Omental fat pad (tissue), 4 donors: ENCODE results near the gene HAUS2. TPM values are rescaled to one million over a fixed set of nuclear protein-coding genes. Genes with fewer than 3 reads are reported as not detected.

Experiments used
- ATAC-seq: fragments of 150-250 bp; one replicate; pipeline ENCODE4 v1.9.1; 2016; ENCODE audit warnings: mild to moderate bottlenecking, moderate library complexity; ENCODE audit not compliant: low FRiP score
- DNase-seq: peaks from one replicate; pipeline ENCODE4 v3.0.0-alpha.2; 2019; ENCODE audit warnings: low spot score
- total RNA-seq, 4 donors: library from RNA; depleted of rRNA; stranded (reverse); fragments of >200 nt; gene quantifications; one replicate each; pipeline ENCODE4 v1.1.0, GENCODE V29; 2016
- TF ChIP-seq, protein P1 (sequence below), 3 donors: fragments of 450-650 bp; IDR thresholded peaks; one replicate each; pipeline ENCODE4 v1.5.1; 2016 to 2017; ENCODE audit warnings: antibody characterized with exemption in 3 of 3, mild to moderate bottlenecking in 3 of 3, moderate library complexity in 2 of 3

The HAUS2 gene
- total RNA-seq, 4 donors from 2014 or later, result 24.6 to 41.9 (median 28.6) TPM

DNA sequence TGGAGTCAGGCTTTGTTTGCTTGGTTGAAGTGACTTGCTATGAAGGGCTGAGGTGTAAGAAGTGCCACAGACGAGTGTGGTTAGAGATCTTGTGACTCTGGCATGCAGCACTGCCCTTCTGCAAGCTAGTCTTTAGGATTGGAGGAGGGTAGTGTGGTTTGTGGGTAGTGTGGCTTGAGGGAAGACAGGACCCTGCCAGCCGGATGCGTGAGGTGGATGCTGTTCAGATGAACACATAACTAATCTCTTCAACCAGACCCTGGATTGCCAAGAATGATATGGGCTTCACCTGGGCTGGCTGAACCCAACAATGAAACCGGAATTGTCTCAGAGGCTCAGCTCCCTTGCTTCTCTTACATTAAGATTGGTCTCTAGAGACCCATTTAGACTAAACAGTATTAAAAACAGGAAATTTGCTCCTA is 59.5 kb downstream of the HAUS2 start:
- no peak for DNase-seq
- TF ChIP-seq, protein P1, sequence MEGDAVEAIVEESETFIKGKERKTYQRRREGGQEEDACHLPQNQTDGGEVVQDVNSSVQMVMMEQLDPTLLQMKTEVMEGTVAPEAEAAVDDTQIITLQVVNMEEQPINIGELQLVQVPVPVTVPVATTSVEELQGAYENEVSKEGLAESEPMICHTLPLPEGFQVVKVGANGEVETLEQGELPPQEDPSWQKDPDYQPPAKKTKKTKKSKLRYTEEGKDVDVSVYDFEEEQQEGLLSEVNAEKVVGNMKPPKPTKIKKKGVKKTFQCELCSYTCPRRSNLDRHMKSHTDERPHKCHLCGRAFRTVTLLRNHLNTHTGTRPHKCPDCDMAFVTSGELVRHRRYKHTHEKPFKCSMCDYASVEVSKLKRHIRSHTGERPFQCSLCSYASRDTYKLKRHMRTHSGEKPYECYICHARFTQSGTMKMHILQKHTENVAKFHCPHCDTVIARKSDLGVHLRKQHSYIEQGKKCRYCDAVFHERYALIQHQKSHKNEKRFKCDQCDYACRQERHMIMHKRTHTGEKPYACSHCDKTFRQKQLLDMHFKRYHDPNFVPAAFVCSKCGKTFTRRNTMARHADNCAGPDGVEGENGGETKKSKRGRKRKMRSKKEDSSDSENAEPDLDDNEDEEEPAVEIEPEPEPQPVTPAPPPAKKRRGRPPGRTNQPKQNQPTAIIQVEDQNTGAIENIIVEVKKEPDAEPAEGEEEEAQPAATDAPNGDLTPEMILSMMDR (IDR thresholded peaks at IDR 0.05), result no peak
- no peak for ATAC-seq

DNA sequence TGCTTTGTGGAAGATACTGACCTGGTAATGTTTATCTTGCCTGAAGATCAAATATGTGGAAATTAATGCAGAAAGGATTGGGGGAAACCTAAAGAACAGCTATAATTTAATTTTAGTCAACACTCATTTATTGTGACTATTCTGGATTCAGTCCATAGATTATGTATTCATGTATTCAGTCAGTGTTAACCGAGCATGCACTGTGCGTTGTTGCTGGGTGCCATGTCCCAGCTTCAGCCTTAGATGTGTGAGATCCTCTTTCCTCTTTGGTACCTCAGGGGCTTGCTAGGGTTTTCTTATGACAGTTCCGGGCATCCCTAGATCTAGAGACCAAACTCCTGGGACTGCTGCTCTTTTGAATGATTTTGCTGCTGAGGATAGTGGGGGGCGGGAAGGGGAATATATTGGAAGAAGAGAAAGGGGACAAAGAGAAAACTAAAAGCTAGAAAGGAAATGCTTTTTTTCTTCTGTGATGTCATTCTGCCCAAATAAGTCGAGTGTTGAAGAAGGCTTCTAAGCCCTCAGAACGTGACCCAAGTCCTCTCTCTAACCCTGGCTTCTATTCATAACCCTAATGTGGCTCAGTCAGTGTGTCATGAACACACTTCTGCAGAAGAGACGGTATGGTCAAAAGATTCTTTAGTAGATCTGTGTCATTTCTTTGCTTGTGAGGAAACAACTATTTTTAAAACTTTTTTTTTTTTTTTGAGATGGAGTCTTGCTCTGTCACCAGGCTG is 60.3 kb downstream of the HAUS2 start:
- ATAC-seq (no peak), DNase-seq (no peak)
- TF ChIP-seq, protein P1 (IDR thresholded peaks at IDR 0.05), result no peak

DNA sequence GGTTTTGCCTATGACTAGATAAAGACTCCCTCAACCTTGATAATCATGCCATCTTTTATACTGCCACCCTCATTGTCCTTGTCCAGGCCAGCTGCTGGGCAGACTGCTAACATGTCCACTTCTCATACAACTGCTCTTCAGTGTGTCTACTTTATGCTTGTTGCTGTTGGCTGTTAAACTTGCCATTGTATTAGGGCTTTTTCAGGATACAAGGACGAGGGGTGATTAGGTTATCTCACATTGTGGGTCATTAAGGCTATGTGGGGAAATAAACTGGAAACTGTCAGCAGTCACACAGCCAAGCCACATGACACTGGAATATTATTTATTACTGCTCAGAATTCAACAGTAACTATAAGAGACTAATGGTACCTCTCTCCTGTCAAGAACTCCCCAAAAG is 62.9 kb downstream of the HAUS2 start:
- no peak for DNase-seq
- TF ChIP-seq, protein P1 (IDR thresholded peaks at IDR 0.05), result no peak
- no peak for ATAC-seq

DNA sequence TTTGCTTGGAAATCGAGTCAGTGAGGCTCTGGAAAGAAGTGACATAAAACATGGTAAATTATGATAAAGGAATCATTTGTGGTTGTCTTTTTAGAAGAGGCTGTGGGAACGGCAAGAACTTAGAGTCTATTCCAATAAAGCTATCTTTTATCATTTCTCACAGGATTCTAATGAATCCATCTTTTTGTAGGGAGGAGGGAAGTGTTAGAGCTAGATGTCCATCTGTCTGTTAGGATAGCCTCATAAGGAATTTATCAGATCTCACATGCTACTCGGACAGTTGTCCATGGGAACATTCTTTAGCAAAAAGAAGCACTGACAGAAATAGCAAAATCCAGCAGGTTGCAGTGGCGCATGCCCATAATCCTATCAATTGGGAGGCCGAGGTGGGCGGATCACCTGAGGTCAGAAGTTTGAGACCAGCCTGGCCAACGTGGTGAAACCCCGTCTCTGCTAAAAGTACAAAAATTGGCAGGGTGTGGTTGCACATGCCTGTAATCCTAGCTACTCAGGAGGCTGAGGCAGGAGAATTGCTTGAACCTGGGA is 63.8 kb downstream of the HAUS2 start:
- TF ChIP-seq, protein P1 (IDR thresholded peaks at IDR 0.05), result no peak
- DNase-seq (no peak), ATAC-seq (no peak)

DNA sequence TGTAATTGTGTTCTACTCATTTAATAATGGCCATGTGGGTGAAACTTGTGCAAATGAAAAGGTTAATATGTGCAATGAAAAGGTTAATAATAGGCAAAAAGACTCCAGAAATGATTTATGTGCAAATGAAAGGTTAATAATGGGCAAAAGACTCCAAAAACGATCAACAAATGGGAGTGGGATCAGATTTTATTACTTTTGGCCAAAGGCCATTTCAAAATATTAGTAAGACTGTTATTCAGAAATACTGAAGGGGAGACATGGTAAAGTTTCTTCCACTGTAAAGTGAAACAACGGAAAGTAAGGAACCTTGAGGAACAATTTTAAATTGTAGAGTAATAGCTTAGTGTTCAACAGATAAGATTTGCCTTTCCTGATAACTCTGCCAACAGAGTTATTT is 67.5 kb downstream of the HAUS2 start:
- ATAC-seq, result no peak
- DNase-seq, result no peak
- TF ChIP-seq, protein P1 (IDR thresholded peaks at IDR 0.05), result no peak

Other genes starting within 250 kb of the HAUS2 start
- gene CAPN3, start 189.3 kb upstream of the HAUS2 start, total RNA-seq, result 10 to 100 TPM in 2 of 4 donors, 1 to 10 TPM in 2; 7.5 to 25.4 (median 10.4) TPM
- gene ZNF106, start 57.7 kb upstream of the HAUS2 start, total RNA-seq, result 100 to 1,000 TPM in 1 of 4 donors, 10 to 100 TPM in 3; 85.6 to 105 (median 93.7) TPM
- gene SNAP23, start 53.2 kb upstream of the HAUS2 start, total RNA-seq, result 10 to 100 TPM; 52.2 to 89.6 (median 81.7) TPM
- gene LRRC57, start within 50 bp of the HAUS2 start, total RNA-seq, result 10 to 100 TPM; 12.1 to 26.6 (median 19.3) TPM
- 10 to 100 TPM; 16.5 to 77.1 (median 20.7) TPM for gene STARD9, start 26.8 kb downstream of the HAUS2 start, total RNA-seq
- 10 to 100 TPM in 1 of 4 donors, 1 to 10 TPM in 3; 5.4 to 15.1 (median 7.5) TPM for gene CDAN1, start 188.3 kb downstream of the HAUS2 start, total RNA-seq